Loucy (cell line): ENCODE data around the gene ZNF605.
"Not testable (repeated sequence)": the region's sequence is repeated elsewhere in the genome, so short reads cannot be mapped to it uniquely, and the experiment has no call there.

ENCODE experiments used
- H2AFZ ChIP-seq: fragments of 200-600 bp; sonication (generic); 2 replicates; pipeline ENCODE4 v1.6.0; 2016; ENCODE audit warnings: antibody characterized with exemption, mild to moderate bottlenecking, low read length, moderate library complexity
- H3F3A ChIP-seq: fragments of 200-600 bp; 2 replicates; pipeline ENCODE4 v1.6.0; 2016; ENCODE audit warnings: antibody characterized with exemption, low read depth, mild to moderate bottlenecking
- H3K27me3 ChIP-seq: fragments of 200-600 bp; sonication (generic); 2 replicates; pipeline ENCODE4 v1.6.1; 2014; ENCODE audit warnings: low read length, mild to moderate bottlenecking; ENCODE audit not compliant: insufficient read depth, poor library complexity, severe bottlenecking
- H3K36me3 ChIP-seq: fragments of 200-600 bp; sonication (generic); 2 replicates; pipeline ENCODE4 v1.6.1; 2016; ENCODE audit warnings: low read length; ENCODE audit not compliant: insufficient read depth
- H3K4me1 ChIP-seq: fragments of 200-600 bp; sonication (generic); 2 replicates; pipeline ENCODE4 v1.5.1; 2014; ENCODE audit warnings: low read length, mild to moderate bottlenecking; ENCODE audit not compliant: insufficient read depth, poor library complexity, severe bottlenecking
- H3K4me2 ChIP-seq: fragments of 200-600 bp; sonication (generic); 2 replicates; pipeline ENCODE4 v1.6.0; 2014; ENCODE audit warnings: antibody characterized with exemption, low read length, low read depth, mild to moderate bottlenecking; ENCODE audit not compliant: poor library complexity, severe bottlenecking
- H3K4me3 ChIP-seq: fragments of 200-600 bp; sonication (generic); 2 replicates; pipeline ENCODE4 v1.5.1; 2014; ENCODE audit warnings: low read length, mild to moderate bottlenecking, mixed read lengths; ENCODE audit not compliant: poor library complexity, severe bottlenecking
- H3K79me2 ChIP-seq: fragments of 200-600 bp; sonication (generic); 2 replicates; pipeline ENCODE4 v1.6.1; 2014; ENCODE audit warnings: low read length; ENCODE audit not compliant: insufficient read depth
- H3K9ac ChIP-seq: fragments of 200-600 bp; sonication (generic); 2 replicates; pipeline ENCODE4 v1.6.0; 2014; ENCODE audit warnings: mild to moderate bottlenecking, low read depth, low read length, moderate library complexity; ENCODE audit not compliant: poor library complexity, severe bottlenecking
- H3K9me2 ChIP-seq: fragments of 200-600 bp; sonication (generic); replicated peaks from 2 replicates; pipeline ENCODE4 v1.6.1; 2016; ENCODE audit warnings: low read depth, low read length, mixed read lengths
- H3K9me3 ChIP-seq: fragments of 200-600 bp; sonication (generic); 2 replicates; pipeline ENCODE4 v1.6.1; 2014; ENCODE audit warnings: mild to moderate bottlenecking, antibody characterized with exemption, low read length, low read depth; ENCODE audit not compliant: insufficient read depth
- H4K20me1 ChIP-seq: fragments of 200-600 bp; sonication (generic); 2 replicates; pipeline ENCODE4 v1.6.0; 2014; ENCODE audit warnings: antibody characterized with exemption, low read length, mild to moderate bottlenecking; ENCODE audit not compliant: insufficient read depth, poor library complexity, severe bottlenecking
- EZH2phosphoT487 ChIP-seq: fragments of 200-600 bp; IDR thresholded peaks from 2 replicates; pipeline ENCODE4 v1.6.1; 2018; ENCODE audit warnings: antibody characterized with exemption, mild to moderate bottlenecking, moderate library complexity, borderline replicate concordance
- TF ChIP-seq, protein P1 (sequence below): fragments of 200-600 bp; sonication (generic); conservative IDR thresholded peaks from 2 replicates; pipeline ENCODE4 v1.5.1; 2014; ENCODE audit warnings: mild to moderate bottlenecking, antibody characterized with exemption, low read length

ZNF605 gene

DNA sequence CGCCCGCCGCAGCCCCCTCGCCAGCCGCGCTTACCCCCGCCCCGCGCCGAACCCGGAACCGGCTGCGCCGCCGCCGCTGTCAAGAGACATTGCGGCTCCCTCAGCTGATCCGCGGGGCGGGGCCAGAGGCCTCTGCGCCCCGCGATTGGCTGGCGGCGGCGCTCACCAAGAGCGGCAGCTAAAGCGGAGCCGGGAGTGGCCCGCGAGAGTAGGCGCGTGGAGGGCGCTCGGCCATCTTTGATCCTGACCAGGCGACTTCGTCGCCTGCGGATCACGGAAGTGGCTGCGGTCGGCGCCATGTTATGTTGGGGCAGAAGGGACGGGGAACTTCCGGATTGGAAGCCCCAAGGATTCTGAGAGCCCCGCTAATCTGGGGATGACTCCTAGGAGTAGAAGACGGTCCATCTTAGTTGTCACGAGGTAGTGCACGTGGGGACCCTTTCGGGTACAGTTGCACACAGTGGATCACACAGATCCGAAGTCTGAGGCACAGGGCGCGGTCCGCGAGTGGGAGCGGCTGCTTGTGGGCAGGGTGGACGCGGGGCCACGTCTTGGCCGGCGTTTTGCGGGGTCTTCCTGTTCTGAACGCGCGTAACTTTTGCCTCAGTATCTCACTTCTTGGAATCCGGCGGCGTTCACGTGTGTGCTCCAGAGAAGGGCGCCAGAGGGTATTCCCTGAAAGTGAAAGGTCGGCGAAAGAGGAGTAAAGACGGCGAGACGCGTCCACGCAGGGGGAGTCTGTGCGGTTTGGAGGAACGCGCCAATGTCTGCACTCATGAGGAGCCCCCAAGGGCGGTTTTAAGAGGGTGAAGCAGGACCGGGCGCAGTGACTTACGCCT lies 68.4 kb downstream of the ZNF605 start, which contains the start of gene CHFR:
Gene CHFR, minus strand, starts transcription at position 93 of the 839 bp plus-strand sequence. CDS start 277 bp downstream, outside the sequence.
- H3K27me3 ChIP-seq = no peaks in the 10 kb centered on the region
- no peaks in the 10 kb centered on the region for H3K9me2 ChIP-seq
- H2AFZ ChIP-seq = no peak within 1 kb of the TSS
- H3K79me2 ChIP-seq = no peaks in the 10 kb centered on the region
- no peaks in the 10 kb centered on the region for H3K4me1 ChIP-seq
- no peak within 1 kb of the TSS for H3K4me3 ChIP-seq
- H3F3A ChIP-seq = no peaks in the 10 kb centered on the region
- H3K9me3 ChIP-seq = peaks cover 13% of the 10 kb centered on the region; the same call in 1 of the 2 replicates
- no peaks in the 10 kb centered on the region for H3K36me3 ChIP-seq
- no peak within 1 kb of the TSS for H3K9ac ChIP-seq
- no peak within 1 kb of the TSS for H3K4me2 ChIP-seq
- TF ChIP-seq, protein P1, sequence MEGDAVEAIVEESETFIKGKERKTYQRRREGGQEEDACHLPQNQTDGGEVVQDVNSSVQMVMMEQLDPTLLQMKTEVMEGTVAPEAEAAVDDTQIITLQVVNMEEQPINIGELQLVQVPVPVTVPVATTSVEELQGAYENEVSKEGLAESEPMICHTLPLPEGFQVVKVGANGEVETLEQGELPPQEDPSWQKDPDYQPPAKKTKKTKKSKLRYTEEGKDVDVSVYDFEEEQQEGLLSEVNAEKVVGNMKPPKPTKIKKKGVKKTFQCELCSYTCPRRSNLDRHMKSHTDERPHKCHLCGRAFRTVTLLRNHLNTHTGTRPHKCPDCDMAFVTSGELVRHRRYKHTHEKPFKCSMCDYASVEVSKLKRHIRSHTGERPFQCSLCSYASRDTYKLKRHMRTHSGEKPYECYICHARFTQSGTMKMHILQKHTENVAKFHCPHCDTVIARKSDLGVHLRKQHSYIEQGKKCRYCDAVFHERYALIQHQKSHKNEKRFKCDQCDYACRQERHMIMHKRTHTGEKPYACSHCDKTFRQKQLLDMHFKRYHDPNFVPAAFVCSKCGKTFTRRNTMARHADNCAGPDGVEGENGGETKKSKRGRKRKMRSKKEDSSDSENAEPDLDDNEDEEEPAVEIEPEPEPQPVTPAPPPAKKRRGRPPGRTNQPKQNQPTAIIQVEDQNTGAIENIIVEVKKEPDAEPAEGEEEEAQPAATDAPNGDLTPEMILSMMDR = no peak
- no peak for TF ChIP-seq EZH2phosphoT487
- no peaks in the 10 kb centered on the region for H4K20me1 ChIP-seq

GRCh38 chr12:132886529-132887477 lies 69.3 kb downstream of the ZNF605 start:
- H3K79me2 ChIP-seq = no peaks in the 10 kb centered on the region
- H3K9ac ChIP-seq = no peak overlapping the region
- no peak for TF ChIP-seq EZH2phosphoT487
- TF ChIP-seq, protein P1 = no peak
- no peaks in the 10 kb centered on the region for H3K36me3 ChIP-seq
- H3F3A ChIP-seq = no peaks in the 10 kb centered on the region
- H4K20me1 ChIP-seq = no peaks in the 10 kb centered on the region
- no peak overlapping the region for H2AFZ ChIP-seq
- H3K27me3 ChIP-seq = no peaks in the 10 kb centered on the region
- H3K9me3 ChIP-seq = peaks cover 19% of the 10 kb centered on the region; the same call in 1 of the 2 replicates
- H3K4me2 ChIP-seq = no peak overlapping the region
- H3K9me2 ChIP-seq = no peaks in the 10 kb centered on the region
- H3K4me3 ChIP-seq = no peak overlapping the region
- H3K4me1 ChIP-seq = no peaks in the 10 kb centered on the region

GRCh38 chr12:132881818-132882217 lies 74.3 kb downstream of the ZNF605 start:
- Histone ChIP-seq H2AFZ (no peak overlapping the region), H3K9ac (no peak overlapping the region), H3K4me2 (no peak overlapping the region), H3K79me2 (no peaks in the 10 kb centered on the region), H3K9me3 (peaks cover 16% of the 10 kb centered on the region; the same call in 1 of the 2 replicates), H3K36me3 (no peaks in the 10 kb centered on the region), H3K4me1 (no peaks in the 10 kb centered on the region), H4K20me1 (no peaks in the 10 kb centered on the region), H3K4me3 (no peak overlapping the region), H3F3A (no peaks in the 10 kb centered on the region), H3K9me2 (no peaks in the 10 kb centered on the region), H3K27me3 (no peaks in the 10 kb centered on the region)
- TF ChIP-seq, protein P1 = no peak
- no peak for TF ChIP-seq EZH2phosphoT487

DNA sequence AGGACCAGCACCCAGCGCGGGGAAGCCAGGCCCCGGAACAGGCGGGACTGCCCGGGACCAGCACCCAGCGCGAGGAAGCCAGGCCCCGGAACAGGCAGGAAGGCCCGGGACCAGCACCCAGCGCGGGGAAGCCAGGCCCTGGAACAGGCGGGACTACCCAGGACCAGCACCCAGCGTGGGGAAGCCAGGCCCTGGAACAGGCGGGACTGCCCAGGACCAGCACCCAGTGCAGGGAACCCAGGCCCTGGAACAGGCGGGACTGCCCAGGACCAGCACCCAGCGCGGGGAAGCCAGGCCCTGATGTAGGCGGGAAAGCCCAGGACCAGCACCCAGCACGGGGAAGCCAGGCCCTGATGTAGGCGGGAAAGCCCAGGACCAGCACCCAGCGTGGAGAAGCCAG lies 81.5 kb downstream of the ZNF605 start:
- H3K9me2 ChIP-seq, H3K36me3 ChIP-seq, H4K20me1 ChIP-seq, H3K4me2 ChIP-seq, H3F3A ChIP-seq, H3K27me3 ChIP-seq, H3K79me2 ChIP-seq, H3K9ac ChIP-seq, H2AFZ ChIP-seq, H3K4me1 ChIP-seq, H3K4me3 ChIP-seq: not testable (repeated sequence)
- H3K9me3 ChIP-seq = peaks cover 13% of the 10 kb centered on the region; the same call in 1 of the 2 replicates
